GM13976 (cell line): ENCODE data around the gene ERC1.

Source experiments
- DNase-seq: peaks from one replicate; pipeline ENCODE4 v3.0.0; 2012; ENCODE audit warnings: low spot score
- CTCF ChIP-seq: IDR thresholded peaks from 2 replicates; pipeline ENCODE4 v1.5.1; 2012; ENCODE audit warnings: borderline replicate concordance, mild to moderate bottlenecking; ENCODE audit not compliant: insufficient read depth; ENCODE audit errors: extremely low read depth, missing control alignments, control extremely low read depth
- in situ Hi-C: fragments of 300-500 bp; cut with MboI; formaldehyde crosslinking; loops from one replicate; pipeline ENCODE4 v1.12.0; 2022; ENCODE audit warnings: low sequenced_read_pairs, mixed read lengths, inconsistent platforms; ENCODE audit not compliant: unreplicated experiment

Gene ERC1

GRCh38 chr12:1421091-1421846, 430.2 kb downstream of the ERC1 start:
- in situ Hi-C loops, result no loop called here
- TF ChIP-seq CTCF, result no peak

GRCh38 chr12:1422604-1423315, 431.7 kb downstream of the ERC1 start:
- DNase-seq, result peak; percentile 25
- TF ChIP-seq CTCF, result no peak
- in situ Hi-C loops, result no loop called here

More at GRCh38 chr12:1421091-1421846, 430.2 kb downstream of the ERC1 start:
- no peak for DNase-seq

GRCh38 chr12:1424674-1425395, 433.8 kb downstream of the ERC1 start:
- TF ChIP-seq CTCF, result no peak
- in situ Hi-C loops, result no loop called here
- DNase-seq, result no peak

GRCh38 chr12:1425396-1425729, 434.3 kb downstream of the ERC1 start:
- no peak for DNase-seq
- TF ChIP-seq CTCF, result no peak
- in situ Hi-C loops, result no loop called here

GRCh38 chr12:1428671-1429070, 437.6 kb downstream of the ERC1 start:
- TF ChIP-seq CTCF, result no peak
- no peak for DNase-seq
- in situ Hi-C loops, result no loop called here

- TF ChIP-seq CTCF, result no peak
- DNase-seq, result no peak
- in situ Hi-C loops, result no loop called here
Observed at GRCh38 chr12:1429980-1430379, 439.0 kb downstream of the ERC1 start.
